B cell (primary cell): ENCODE results near the gene TOPAZ1. TPM values are rescaled to one million over a fixed set of nuclear protein-coding genes. Genes with fewer than 3 reads are reported as not detected.

Experiments used
- ATAC-seq: fragments of 200-7000 bp; cut with Tn5 transposase; one replicate; pipeline ENCODE4 v1.10.0; 2021; ENCODE audit warnings: low read depth, mild to moderate bottlenecking, moderate number of reproducible peaks, moderate library complexity
- CTCF ChIA-PET: fragments of 350-600 bp; sonication (Branson Sonifier 250); formaldehyde crosslinking; loops from one replicate; lab custom pipeline; 2021; ENCODE audit warnings: antibody characterized with exemption, inconsistent platforms; lab: Charles Lee
- POLR2A ChIA-PET: fragments of 350-600 bp; sonication (Branson Sonifier 250); formaldehyde crosslinking; loops from one replicate; lab custom pipeline; 2021; ENCODE audit warnings: antibody characterized with exemption; lab: Charles Lee
- DNase-seq: peaks from one replicate; pipeline ENCODE4 v3.0.0; 2013
- H2AFZ ChIP-seq: 2 replicates; pipeline ENCODE4 v1.6.1; 2012; ENCODE audit warnings: mild to moderate bottlenecking, low read depth, low read length; ENCODE audit not compliant: insufficient read depth, poor library complexity, severe bottlenecking
- H3K27ac ChIP-seq, 2 donors: 1 replicate in 1 of 2; 2 replicates in 1 of 2; pipeline ENCODE4 v1.5.1; 2012 to 2013; ENCODE audit warnings: low read length in 2 of 2, mild to moderate bottlenecking in 2 of 2, moderate library complexity in 1 of 2
- H3K27me3 ChIP-seq, 4 experiments: fragments of 200-600 bp in 1 of 4; sonication (generic) in 1 of 4; replicated peaks in 1 of 4; 1 replicate in 2 of 4; 2 replicates in 2 of 4; pipeline versions ENCODE4 v1.6.1 to v1.7.0; 2013 to 2016; ENCODE audit warnings: low read length in 3 of 4, mild to moderate bottlenecking in 2 of 4, mixed read lengths in 1 of 4, moderate library complexity in 1 of 4; ENCODE audit not compliant: insufficient read depth in 4 of 4, control insufficient read depth in 3 of 4; ENCODE audit errors: control extremely low read depth in 1 of 4
- H3K36me3 ChIP-seq, 2 experiments: replicated peaks in 1 of 2; 1 replicate in 1 of 2; 2 replicates in 1 of 2; pipeline versions ENCODE4 v1.6.1 to v1.7.1; 2013; ENCODE audit warnings: low read length in 1 of 2; ENCODE audit not compliant: insufficient read depth in 2 of 2, control insufficient read depth in 1 of 2; ENCODE audit errors: control extremely low read depth in 1 of 2, extremely low read depth in 1 of 2
- H3K4me1 ChIP-seq, 2 donors: fragments of 200-600 bp in 1 of 2; sonication (generic) in 1 of 2; 1 replicate in 1 of 2; 2 replicates in 1 of 2; pipeline versions ENCODE4 v1.5.1 to v1.6.1; 2013 to 2017; ENCODE audit warnings: low read length in 2 of 2; ENCODE audit not compliant: control insufficient read depth in 2 of 2, insufficient read depth in 2 of 2
- H3K4me2 ChIP-seq: replicated peaks from 2 replicates; pipeline ENCODE3; 2012; ENCODE audit warnings: mild to moderate bottlenecking, low read depth, low read length; ENCODE audit not compliant: poor library complexity, severe bottlenecking
- H3K4me3 ChIP-seq, 5 experiments: fragments of 200-600 bp in 1 of 5; sonication (generic) in 1 of 5; 1 replicate in 3 of 5; 2 replicates in 2 of 5; pipeline versions ENCODE4 v1.5.1 to v1.7.0; 2011 to 2016; ENCODE audit warnings: low read length in 4 of 5, mild to moderate bottlenecking in 4 of 5, low read depth in 2 of 5, control low read depth in 1 of 5, moderate library complexity in 1 of 5; ENCODE audit not compliant: insufficient read depth in 1 of 5; ENCODE audit errors: control extremely low read depth in 1 of 5, extremely low read depth in 1 of 5
- H3K79me2 ChIP-seq: fragments of 200-600 bp; sonication (generic); one replicate; pipeline ENCODE4 v1.6.0; 2016; ENCODE audit warnings: low read length; ENCODE audit not compliant: control insufficient read depth, insufficient read depth
- H3K9ac ChIP-seq: fragments of 200-600 bp; sonication (generic); 2 replicates; pipeline ENCODE4 v1.6.1; 2017; ENCODE audit warnings: mild to moderate bottlenecking, low read length, moderate library complexity
- H3K9me3 ChIP-seq, 3 donors: one replicate each; pipeline versions ENCODE4 v1.6.1 to v1.7.1; 2013; ENCODE audit warnings: low read length in 2 of 3; ENCODE audit not compliant: control insufficient read depth in 2 of 3, insufficient read depth in 1 of 3; ENCODE audit errors: control extremely low read depth in 1 of 3
- H4K20me1 ChIP-seq: 2 replicates; pipeline ENCODE4 v1.6.0; 2012; ENCODE audit warnings: mild to moderate bottlenecking, low read length; ENCODE audit not compliant: insufficient read depth, control insufficient read depth, poor library complexity, severe bottlenecking
- H3K27ac Mint-ChIP-seq: one replicate; pipeline ENCODE4 v1.8.0; 2021; ENCODE audit warnings: mixed read lengths
- H3K27me3 Mint-ChIP-seq: one replicate; pipeline ENCODE4 v1.8.0; 2021; ENCODE audit warnings: mixed read lengths
- H3K4me1 Mint-ChIP-seq: one replicate; pipeline ENCODE4 v1.8.0; 2021; ENCODE audit warnings: mixed read lengths
- H3K4me3 Mint-ChIP-seq: one replicate; pipeline ENCODE4 v1.8.0; 2021; ENCODE audit warnings: mixed read lengths
- H3K9me3 Mint-ChIP-seq: one replicate; pipeline ENCODE4 v1.8.0; 2022; ENCODE audit warnings: mixed read lengths; ENCODE audit not compliant: insufficient read depth
- EZH2 ChIP-seq: IDR thresholded peaks from 2 replicates; pipeline ENCODE4 v1.6.1; 2012; ENCODE audit warnings: borderline replicate concordance, low read depth, mild to moderate bottlenecking, moderate library complexity, low read length; ENCODE audit not compliant: insufficient read depth, poor library complexity, severe bottlenecking
- WGBS: methylation state at CpG from one replicate; pipeline ENCODE4 v1.1.5; 2013; ENCODE audit warnings: missing lambda C conversion rate; ENCODE audit not compliant: insufficient coverage; 5-methylcytosine and 5-hydroxymethylcytosine counted together
- intact Hi-C: fragments of 100-400 bp; cut with micrococcal nuclease; formaldehyde crosslinking; loops from one replicate; pipeline ENCODE4 v1.10.0; 2022
- polyA plus RNA-seq: library from polyadenylated mRNA; depleted of rRNA; stranded (reverse); fragments of >200 nt; gene quantifications from 2 replicates; pipeline ENCODE4 v1.2.3, GENCODE V29; 2012
- total RNA-seq, 2 donors: library from RNA; stranded (reverse); fragments of 120-200 nt in 1 of 2; gene quantifications; 1 replicate in 1 of 2; 2 replicates in 1 of 2; pipeline versions ENCODE4 v1.2.3 to v1.2.4, GENCODE V29; 2013 to 2022
- TF ChIP-seq, protein P1 (sequence below): fragments of 200-600 bp; IDR thresholded peaks from one replicate; pipeline ENCODE4 v1.8.0; 2022; ENCODE audit warnings: antibody characterized with exemption, mild to moderate bottlenecking

Gene TOPAZ1
- total and polyA plus RNA-seq, 2 donors (not counting 1 experiment from before 2014, with no cell fraction given): not detected

- POLR2A ChIA-PET: no interaction called here
- WGBS: 42% methylated on average over 8 of the region's 15 CpGs
These were observed 43.1 kb upstream of the TOPAZ1 start for GRCh38 chr3:44198284-44199269.

More at GRCh38 chr3:44198284-44199269, 43.1 kb upstream of the TOPAZ1 start:
- Histone ChIP-seq H2AFZ (no peak overlapping the region), H3K9me3 (no peaks in the 10 kb centered on the region), H3K4me2 (no peak overlapping the region), H3K27ac (no peak overlapping the region), H4K20me1 (no peaks in the 10 kb centered on the region), H3K79me2 (no peaks in the 10 kb centered on the region), H3K36me3 (no peaks in the 10 kb centered on the region), H3K4me1 (no peaks in the 10 kb centered on the region), H3K27me3 (peaks cover 0 to 5% (median 1%) of the 10 kb centered on the region in 4 experiments), H3K9ac (no peak overlapping the region), H3K4me3 (no peak overlapping the region)
- TF ChIP-seq, protein P1, sequence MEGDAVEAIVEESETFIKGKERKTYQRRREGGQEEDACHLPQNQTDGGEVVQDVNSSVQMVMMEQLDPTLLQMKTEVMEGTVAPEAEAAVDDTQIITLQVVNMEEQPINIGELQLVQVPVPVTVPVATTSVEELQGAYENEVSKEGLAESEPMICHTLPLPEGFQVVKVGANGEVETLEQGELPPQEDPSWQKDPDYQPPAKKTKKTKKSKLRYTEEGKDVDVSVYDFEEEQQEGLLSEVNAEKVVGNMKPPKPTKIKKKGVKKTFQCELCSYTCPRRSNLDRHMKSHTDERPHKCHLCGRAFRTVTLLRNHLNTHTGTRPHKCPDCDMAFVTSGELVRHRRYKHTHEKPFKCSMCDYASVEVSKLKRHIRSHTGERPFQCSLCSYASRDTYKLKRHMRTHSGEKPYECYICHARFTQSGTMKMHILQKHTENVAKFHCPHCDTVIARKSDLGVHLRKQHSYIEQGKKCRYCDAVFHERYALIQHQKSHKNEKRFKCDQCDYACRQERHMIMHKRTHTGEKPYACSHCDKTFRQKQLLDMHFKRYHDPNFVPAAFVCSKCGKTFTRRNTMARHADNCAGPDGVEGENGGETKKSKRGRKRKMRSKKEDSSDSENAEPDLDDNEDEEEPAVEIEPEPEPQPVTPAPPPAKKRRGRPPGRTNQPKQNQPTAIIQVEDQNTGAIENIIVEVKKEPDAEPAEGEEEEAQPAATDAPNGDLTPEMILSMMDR: peak; percentile 90
- no peak for TF ChIP-seq EZH2
- DNase-seq (peak; percentile 76), ATAC-seq (peak; percentile 70)
- intact Hi-C loops: loop anchor here (1.0 to 5.0 kb wide), 5 partner anchors 204 to 1236 kb away; no protein-coding TSS in a partner anchor
- H3K27ac Mint-ChIP-seq: no peak overlapping the region
- no peak overlapping the region for H3K4me3 Mint-ChIP-seq
- no peaks in the 10 kb centered on the region for H3K9me3 Mint-ChIP-seq
- H3K27me3 Mint-ChIP-seq: peaks cover 12% of the 10 kb centered on the region
- no peaks in the 10 kb centered on the region for H3K4me1 Mint-ChIP-seq
- CTCF ChIA-PET: interaction anchor here (0.6 to 5.9 kb wide), 32 partner anchors 8 to 1236 kb away, joined by 3 to 51 read pairs (median 5); no protein-coding TSS in a partner anchor
